HG02981 (cell line): Measurements from ENCODE around the gene FPGS.
"Not testable (repeated sequence)": the region's sequence is repeated elsewhere in the genome, so short reads cannot be mapped to it uniquely, and the experiment has no call there.

Experiments
- ATAC-seq: cut with Tn5 transposase; IDR thresholded peaks from one replicate; pipeline ENCODE4 v1.9.1; 2021; ENCODE audit warnings: mild to moderate bottlenecking, moderate library complexity; ENCODE audit not compliant: unreplicated experiment

Gene FPGS

GRCh38 chr9:127835991-127836516, 33.4 kb downstream of the FPGS start:
- ATAC-seq: no peak

DNA sequence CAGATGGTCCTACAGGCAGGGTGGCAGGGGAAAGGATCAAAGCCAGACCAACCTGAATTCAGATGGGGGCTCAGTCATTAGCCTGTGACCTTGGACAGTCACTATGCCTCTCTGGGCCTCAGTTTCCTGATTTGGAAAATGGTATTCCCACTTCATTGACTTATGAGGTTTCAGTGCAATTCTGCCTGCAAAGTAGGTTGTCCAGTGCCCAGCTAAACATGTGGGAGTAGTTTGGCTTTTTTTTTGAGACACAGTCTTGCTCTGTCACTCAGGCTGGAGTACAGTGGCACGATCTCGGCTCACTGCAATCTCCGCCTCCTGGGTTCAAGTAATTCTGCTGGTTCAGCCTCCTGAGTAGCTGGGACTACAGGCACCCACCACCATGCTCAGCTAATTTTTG, 33.9 kb downstream of the FPGS start:
- not testable (repeated sequence) for ATAC-seq

GRCh38 chr9:127837346-127837745, 34.7 kb downstream of the FPGS start:
- no peak for ATAC-seq

DNA sequence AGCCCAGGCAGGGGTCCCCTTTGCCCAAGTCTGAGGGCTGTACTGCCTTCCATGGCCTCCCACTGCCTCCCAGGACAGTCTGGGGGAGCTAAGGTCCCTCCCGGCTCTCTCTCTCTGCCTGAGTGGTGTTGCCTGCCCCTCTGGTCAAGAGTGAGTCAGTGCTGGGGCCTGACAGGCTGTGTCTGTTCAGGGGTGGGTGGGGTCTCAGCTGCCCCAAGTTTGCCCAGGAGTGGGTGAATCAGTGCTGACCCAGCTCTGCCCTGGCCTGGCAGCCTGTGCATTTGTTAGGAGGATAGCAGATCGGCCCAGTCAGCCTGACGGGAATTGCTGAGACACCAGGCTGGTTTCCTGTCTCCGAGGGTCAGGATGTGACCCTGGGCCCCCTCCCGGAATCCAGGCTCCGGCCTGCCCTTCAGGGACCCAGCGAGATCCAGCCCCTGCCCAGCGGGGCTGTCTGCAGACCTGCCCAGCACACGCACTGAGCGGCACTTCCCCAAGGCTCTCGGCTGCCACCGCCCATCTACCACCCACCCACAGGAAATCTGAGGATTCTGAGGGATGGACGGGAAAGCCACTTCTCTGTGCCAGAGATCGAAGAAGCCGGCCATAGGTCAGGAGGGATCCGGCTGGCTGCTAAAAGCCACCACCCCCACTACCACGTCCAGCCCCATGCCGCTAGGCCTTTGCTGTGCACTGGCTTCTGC, 35.8 kb downstream of the FPGS start:
- ATAC-seq: no peak

DNA sequence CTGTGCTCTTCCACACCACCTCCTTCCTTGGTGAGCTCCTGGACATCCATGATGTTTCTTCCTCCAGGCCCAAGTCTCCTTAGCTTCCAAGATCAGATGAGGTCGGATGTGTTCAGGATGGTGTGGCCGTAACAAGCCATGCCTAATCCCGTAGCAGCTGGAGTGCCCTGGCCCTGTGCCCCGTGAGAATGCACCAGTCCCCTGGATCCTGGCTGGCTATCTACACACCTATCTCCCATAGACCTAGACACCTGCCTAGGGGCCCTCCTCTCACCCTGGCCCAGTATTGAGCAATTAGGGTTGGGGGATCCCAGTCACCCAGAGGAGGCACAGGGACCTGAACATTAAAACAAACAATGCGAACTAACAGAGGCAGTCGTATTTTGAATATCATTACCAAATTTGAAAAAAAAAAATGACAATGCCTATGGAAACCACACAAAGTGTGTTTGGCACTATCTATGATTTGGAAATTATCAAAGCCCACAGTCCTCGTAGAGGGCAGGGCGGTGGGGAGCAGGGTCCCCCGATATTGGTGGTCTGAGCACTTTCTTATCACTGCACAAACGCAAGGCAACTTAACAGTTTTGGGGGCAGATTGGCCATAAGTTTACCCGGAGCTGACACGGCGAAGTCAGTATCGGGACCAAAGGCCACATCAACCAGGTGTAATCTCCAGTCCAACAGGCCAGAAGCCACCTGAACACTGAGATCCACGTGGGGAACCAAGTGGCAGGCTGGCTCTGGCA, 38.6 kb downstream of the FPGS start:
- no peak for ATAC-seq

GRCh38 chr9:127844821-127845359, 42.2 kb downstream of the FPGS start:
- no peak for ATAC-seq

DNA sequence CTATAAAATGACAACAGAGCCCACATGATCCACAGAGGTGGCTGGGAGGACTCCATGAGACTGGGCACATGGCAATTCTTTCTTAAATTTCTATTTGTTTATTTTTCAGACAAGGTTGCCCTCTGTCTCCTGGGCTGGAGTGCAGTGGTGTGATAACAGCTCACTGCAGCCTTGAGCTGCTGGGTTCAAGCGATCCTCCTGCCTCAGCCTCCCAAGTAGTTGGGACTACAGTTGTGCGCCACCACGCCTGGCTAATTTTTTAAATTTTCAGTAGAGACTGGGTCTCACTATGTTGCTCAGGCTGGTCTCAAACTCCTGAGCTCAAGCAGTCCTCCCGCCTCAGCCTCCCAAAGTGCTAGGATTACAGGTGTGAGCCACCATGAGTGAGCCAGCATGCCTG, 42.9 kb downstream of the FPGS start:
- not testable (repeated sequence) for ATAC-seq

DNA sequence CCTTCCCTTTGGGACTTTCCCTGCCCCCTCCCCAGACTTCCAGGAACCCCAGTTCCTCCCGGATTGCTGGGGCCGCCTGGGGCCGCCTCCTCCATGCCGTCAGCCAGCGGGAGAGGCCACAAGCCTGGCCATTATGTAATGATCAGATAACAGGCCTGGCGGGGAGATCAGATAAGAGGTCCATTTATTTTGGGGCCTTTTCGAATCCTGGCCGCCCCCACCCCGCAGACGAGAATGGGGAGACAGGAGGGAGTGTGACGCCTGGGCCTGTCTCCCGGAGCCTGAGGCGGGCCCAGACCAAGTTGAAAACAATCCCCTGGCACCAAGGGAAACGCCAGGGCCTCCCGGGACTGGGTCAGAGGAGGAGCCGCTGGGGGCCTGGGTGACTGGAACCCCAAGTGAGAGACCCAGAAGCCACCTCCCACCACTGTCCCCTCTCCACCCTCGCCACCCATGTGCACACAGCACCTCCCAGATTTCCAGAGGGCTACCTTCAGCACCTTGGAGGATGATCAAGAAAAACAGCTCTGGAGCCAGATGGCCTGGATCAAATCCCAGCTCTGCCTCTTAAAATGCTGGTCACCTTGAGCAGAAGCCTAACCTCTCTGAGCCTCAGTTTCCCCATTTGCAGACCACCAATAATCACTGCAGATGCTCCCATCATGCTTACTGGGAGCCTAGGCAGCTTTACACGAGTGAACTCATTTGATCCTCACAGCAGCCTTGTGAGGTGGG, 43.9 kb downstream of the FPGS start:
- ATAC-seq: no peak

GRCh38 chr9:127847178-127847510, 44.5 kb downstream of the FPGS start:
- no peak for ATAC-seq

DNA sequence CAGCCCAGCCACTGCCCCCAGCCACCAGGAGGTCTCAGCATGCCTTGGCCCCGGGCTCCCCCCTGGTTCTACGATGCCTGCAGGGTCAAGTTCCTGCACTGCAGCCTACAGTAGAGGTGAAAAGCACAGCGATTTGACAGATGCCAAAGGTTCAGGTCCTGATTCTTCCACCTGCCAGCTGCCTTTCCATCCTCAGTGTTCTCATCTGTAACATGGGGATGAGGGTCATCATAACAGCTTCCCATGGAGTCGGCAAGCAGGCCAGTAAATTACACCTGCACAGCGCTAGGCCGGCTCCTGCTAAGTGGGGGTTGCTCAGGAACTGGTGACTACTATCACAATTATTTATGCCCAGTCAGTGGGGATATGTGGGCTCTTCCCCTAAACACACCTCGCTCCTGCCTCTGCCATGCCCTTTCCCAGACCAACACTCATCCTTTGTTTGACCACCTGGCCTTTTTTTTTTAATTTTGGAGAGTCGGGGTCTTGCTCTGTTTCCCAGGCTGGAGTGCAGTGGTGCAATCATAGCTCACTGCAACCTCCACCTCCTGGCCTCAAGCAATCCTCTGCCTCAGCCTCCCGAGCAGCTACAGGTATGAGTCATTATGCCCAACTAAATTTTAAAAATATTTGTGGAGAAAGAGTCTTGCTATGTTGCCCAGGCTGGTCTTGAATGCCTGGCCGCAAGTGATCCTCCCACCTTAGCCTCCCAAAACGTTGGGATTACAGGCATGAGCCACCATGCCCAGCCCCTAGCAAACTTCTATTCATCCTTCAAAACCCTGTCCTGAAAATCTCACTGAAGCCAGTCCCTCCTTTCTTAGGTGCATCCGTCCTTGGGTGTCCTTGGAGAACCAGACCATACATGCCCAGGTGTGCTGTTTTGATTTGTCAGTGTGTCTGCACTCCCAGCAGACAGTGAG, 45.4 kb downstream of the FPGS start:
- ATAC-seq: no peak

DNA sequence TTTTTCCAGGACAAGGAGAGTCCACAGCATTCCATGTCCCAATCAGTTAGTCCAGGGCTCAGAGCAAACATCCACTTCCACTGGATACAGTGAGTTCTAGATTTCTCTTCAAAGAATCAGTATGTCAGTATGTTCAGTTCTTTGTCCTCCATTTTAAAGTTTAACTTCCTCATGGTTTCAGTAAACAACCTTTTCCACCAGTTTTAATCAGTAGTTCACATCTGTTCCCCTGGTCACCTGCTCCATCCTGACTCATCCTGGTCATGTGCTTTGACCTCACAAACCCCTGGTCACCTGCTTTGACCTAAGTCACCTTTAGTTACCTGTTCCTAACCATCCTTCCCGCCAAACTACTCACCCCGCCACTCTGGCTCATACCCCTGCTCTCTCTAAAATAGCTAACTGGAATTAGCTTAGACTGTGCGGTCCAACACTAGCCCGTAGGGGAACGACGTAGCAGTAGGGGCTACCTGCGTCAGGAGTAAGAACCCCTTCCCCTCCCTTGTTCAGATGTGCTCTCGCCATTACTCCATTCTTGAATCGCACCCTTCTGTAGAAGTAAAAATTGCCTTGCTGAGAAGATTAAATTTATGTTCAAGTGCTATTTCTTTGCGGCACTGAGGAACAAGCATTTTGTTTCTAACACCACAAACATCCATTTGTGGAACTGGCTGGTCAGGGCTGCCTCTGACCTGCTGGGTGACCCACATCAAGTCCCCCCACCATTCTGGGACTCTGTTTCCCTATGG, 46.2 kb downstream of the FPGS start:
- no peak for ATAC-seq

GRCh38 chr9:127850286-127850830, 47.7 kb downstream of the FPGS start:
- ATAC-seq: no peak

- no peak for ATAC-seq
Measured at GRCh38 chr9:127852829-127853228, 50.1 kb downstream of the FPGS start.

DNA sequence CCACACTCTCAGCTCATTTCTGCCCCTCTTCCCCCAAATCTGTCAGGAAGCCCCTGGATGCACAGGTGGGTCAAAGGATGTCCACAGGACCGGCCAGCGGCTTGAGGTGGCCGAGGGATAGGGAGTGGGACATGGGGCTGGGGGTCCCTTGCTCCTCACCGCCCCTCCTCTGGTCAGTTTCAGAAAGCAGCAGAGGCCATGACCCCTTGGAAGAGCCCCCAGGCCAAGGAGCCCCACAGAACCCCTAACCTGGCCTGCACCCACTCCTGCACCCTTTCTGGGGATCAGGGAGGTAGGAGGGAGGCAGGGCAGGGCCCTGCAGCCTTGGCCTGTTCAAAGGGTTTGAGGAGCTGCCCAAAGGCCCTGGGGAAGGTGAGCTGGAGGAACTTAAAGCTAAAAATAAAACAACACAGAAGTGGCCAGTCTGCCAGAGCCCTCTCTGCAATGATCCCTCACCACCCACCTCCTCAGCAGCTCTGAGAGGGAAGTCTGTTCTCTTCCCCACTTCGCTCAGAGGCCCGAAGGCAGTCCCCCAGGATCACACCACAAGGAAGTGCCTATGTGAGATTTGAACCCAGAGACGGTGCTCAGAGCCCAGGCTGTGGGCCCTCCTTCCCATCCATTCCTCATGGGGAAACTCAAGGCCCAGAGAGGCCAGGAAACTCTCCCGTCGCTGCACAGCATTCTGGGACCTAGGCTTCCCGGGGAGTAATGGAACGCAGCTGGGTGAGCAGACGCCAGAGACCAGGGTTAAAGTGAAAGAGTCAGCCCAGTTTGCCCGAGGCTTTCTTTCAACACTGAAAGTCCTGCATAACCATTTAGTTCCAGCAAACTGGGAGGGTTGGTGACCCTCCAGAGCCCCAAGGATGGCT, 50.9 kb downstream of the FPGS start:
- no peak for ATAC-seq

DNA sequence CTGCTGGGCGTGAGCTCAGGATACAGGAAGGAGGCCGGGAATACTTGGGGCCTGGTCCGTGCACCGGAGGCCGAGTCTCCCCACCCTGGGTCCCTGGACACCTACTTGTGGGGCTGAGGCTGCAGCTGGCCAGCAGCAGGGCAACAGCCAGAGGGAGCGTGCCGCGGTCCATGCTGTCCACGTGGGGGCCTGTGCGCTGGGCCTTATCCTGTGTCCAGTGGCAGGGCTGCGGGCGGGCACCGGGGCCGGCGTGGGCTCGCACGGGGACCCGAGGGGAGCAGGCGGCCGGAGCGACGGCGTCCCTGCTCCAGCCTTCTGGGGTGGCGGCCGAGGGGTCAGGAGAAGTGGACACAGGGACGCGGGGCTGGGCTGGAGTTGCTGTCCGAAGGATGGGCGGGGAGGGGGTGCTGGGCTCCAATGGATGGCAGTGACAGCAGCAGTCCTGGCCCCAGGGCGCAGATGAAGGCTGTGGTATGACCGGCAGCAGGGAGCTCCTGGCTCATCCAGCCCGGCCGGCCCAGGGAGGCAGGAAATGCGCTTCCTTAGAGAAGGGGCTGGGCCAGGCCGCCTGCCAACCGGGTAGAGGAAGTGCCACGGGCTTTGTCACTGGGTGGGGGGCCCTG, 51.6 kb downstream of the FPGS start, which contains the start of gene ENG:
Gene ENG, minus strand, starts transcription at position 475 of the 623 bp plus-strand sequence. Its CDS starts 303 bp downstream, at position 172.
- ATAC-seq: no peak

GRCh38 chr9:127854960-127855359, 52.3 kb downstream of the FPGS start:
- ATAC-seq: no peak

DNA sequence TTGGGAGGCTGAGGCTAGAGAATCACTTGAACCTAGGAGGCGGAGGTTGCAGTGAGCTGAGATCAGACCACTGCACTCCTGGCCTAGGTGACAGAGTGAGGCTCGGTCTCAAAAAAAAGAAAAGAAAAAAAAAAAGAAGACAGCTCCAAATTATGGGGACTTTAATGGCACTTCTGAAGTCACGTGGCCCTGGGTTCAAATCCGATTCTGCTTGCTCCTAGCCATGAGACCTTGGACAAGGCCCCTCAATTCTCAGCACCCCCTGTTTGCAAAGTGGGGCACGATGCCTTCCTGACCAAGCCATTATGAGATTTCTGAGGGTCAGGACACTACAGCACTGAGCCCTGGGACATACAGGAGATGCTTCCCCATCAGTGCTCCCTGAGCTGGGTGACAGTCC, 52.8 kb downstream of the FPGS start:
- ATAC-seq: no peak
